A673 (cell line): ENCODE data around the gene C1QTNF8. TPM values are rescaled to one million over a fixed set of nuclear protein-coding genes. Genes with fewer than 3 reads are reported as not detected.

ENCODE experiments used
- BruUV-seq: library from RNA; stranded (reverse); fragments of 400-500 nt; replicated peaks from 2 replicates; lab custom pipeline; 2021; lab: Mats Ljungman, UMichigan
- CTCF ChIA-PET: fragments of 300-600 bp; sonication (Branson Sonifier 250); formaldehyde crosslinking; loops from one replicate; lab custom pipeline; 2022; ENCODE audit warnings: antibody characterized with exemption; lab: Charles Lee
- POLR2A ChIA-PET: fragments of 300-600 bp; sonication (Branson Sonifier 250); formaldehyde crosslinking; loops from one replicate; lab custom pipeline; 2022; ENCODE audit warnings: antibody characterized with exemption; ENCODE audit not compliant: low non-redundant PET; lab: Charles Lee
- DNase-seq: peaks from one replicate; pipeline ENCODE4 v3.0.0-alpha.2; 2015; ENCODE audit warnings: low spot score
- H3K27ac ChIP-seq: fragments of 200-600 bp; sonication (generic); 2 replicates; pipeline ENCODE4 v1.5.1; 2016; ENCODE audit warnings: mixed run types, low read depth, mild to moderate bottlenecking, mixed read lengths, antibody characterized with exemption, low read length; ENCODE audit not compliant: poor library complexity, severe bottlenecking
- H3K27me3 ChIP-seq: fragments of 200-600 bp; sonication (generic); replicated peaks from 2 replicates; pipeline ENCODE4 v1.6.1; 2017; ENCODE audit warnings: mixed run types, low read depth, mild to moderate bottlenecking, mixed read lengths, antibody characterized with exemption, low read length; ENCODE audit not compliant: insufficient read depth, poor library complexity
- H3K36me3 ChIP-seq: fragments of 200-600 bp; sonication (generic); 2 replicates; pipeline ENCODE4 v1.6.1; 2016; ENCODE audit warnings: mixed run types, mild to moderate bottlenecking, mixed read lengths, antibody characterized with exemption, low read length; ENCODE audit not compliant: insufficient read depth, poor library complexity, severe bottlenecking
- H3K4me1 ChIP-seq: fragments of 200-600 bp; sonication (generic); 2 replicates; pipeline ENCODE4 v1.6.1; 2017; ENCODE audit warnings: mixed run types, mild to moderate bottlenecking, mixed read lengths, antibody characterized with exemption, low read length; ENCODE audit not compliant: insufficient read depth, poor library complexity, severe bottlenecking
- H3K4me3 ChIP-seq: fragments of 200-600 bp; sonication (generic); 2 replicates; pipeline ENCODE4 v1.5.1; 2016; ENCODE audit warnings: low read depth, mixed run types, mild to moderate bottlenecking, mixed read lengths, low read length; ENCODE audit not compliant: poor library complexity, severe bottlenecking
- H3K9me3 ChIP-seq: fragments of 200-600 bp; sonication (generic); 2 replicates; pipeline ENCODE4 v1.6.1; 2016; ENCODE audit warnings: mixed run types, low read depth, mild to moderate bottlenecking, mixed read lengths, antibody characterized with exemption, low read length; ENCODE audit not compliant: poor library complexity, severe bottlenecking
- EZH2 ChIP-seq: fragments of 200-600 bp; sonication (generic); IDR thresholded peaks from 2 replicates; pipeline ENCODE4 v1.6.1; 2017; ENCODE audit warnings: borderline replicate concordance, low read depth, mild to moderate bottlenecking, mixed read lengths, antibody characterized with exemption, low read length; ENCODE audit not compliant: poor library complexity, severe bottlenecking
- intact Hi-C: fragments of 100-400 bp; cut with micrococcal nuclease; formaldehyde crosslinking; loops from one replicate; pipeline ENCODE4 v1.10.0; 2022; ENCODE audit not compliant: unreplicated experiment
- total RNA-seq: library from RNA; stranded (reverse); gene quantifications from 2 replicates; pipeline ENCODE4 v1.2.3, GENCODE V29; 2021
- TF ChIP-seq, protein P1 (sequence below): fragments of 300-800, 200-600 bp; sonication (generic); conservative IDR thresholded peaks from 2 replicates; pipeline ENCODE4 v1.5.1; 2017; ENCODE audit warnings: low read depth, mild to moderate bottlenecking, antibody characterized with exemption, low read length, moderate library complexity, mixed read lengths

The C1QTNF8 gene
- total RNA-seq, 1 experiment from 2014 or later = not detected

DNA sequence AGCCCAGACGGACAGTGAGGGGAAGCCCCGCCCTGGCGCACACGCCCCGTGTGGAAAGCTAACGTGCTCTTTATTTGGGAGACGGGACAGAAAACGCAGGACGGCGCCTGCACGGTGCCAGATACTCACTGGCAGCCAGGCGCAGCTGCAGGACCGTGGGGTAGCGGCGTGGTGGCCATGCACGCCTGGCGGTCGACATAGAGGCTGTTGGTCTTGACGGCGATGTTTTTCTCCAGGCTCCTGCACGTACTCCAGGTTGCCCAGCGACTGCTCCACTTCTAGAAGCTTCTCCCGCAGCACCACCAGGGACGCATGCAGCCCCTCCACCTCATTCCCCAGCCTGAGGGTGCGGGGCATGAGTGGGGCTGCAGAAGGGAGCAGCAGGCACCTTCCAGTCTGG, 5.1 kb upstream of the C1QTNF8 start:
- intact Hi-C loops = no loop called here
- Histone ChIP-seq H3K9me3 (no peaks in the 10 kb centered on the region), H3K27me3 (no peaks in the 10 kb centered on the region), H3K4me1 (peaks cover 4% of the 10 kb centered on the region), H3K4me3 (no peak overlapping the region), H3K36me3 (no peaks in the 10 kb centered on the region), H3K27ac (no peak overlapping the region)
- BruUV-seq = no TSS peak
- DNase-seq = no peak
- POLR2A ChIA-PET = no interaction called here
- CTCF ChIA-PET = interaction anchor here (0.5 kb wide), 1 partner anchor 44 kb away, joined by 3 read pairs; no protein-coding TSS in a partner anchor
- TF ChIP-seq, protein P1, sequence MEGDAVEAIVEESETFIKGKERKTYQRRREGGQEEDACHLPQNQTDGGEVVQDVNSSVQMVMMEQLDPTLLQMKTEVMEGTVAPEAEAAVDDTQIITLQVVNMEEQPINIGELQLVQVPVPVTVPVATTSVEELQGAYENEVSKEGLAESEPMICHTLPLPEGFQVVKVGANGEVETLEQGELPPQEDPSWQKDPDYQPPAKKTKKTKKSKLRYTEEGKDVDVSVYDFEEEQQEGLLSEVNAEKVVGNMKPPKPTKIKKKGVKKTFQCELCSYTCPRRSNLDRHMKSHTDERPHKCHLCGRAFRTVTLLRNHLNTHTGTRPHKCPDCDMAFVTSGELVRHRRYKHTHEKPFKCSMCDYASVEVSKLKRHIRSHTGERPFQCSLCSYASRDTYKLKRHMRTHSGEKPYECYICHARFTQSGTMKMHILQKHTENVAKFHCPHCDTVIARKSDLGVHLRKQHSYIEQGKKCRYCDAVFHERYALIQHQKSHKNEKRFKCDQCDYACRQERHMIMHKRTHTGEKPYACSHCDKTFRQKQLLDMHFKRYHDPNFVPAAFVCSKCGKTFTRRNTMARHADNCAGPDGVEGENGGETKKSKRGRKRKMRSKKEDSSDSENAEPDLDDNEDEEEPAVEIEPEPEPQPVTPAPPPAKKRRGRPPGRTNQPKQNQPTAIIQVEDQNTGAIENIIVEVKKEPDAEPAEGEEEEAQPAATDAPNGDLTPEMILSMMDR = no peak
- TF ChIP-seq EZH2 = no peak

DNA sequence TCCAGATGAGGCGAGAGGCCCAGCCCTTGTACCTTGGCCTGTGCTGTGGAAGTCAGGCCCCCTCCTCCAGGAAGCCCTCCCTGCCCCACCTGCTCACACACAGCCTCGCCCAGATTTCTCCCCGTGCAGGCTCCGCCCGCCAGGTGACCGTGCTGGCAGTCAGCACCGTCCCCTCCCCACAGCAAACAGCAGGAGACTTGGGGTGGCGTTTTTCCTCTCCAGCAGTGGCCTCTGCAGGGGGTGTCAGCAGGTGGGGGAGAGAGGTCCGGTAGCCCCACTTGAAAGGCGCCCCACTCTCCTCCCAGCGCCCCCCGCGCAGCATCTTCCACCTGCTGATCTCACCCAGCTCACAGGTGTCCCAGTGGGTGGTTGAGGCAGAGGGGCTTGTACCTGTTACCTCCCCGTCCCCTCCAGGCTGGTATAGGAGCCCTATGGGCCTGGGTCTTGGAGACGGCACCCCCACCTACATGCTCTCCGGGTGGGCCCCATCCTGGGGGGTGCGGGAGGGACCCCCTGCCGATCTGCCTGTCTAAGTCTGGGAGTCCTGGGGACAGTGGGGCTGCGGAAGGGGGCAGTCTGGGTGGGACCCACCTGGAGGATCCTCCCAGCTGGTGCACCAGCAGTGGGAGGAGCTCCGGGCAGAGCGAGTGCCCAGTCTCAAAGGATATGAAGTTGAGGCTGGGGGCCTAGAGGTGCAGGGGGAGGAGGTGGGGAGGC, 4.2 kb upstream of the C1QTNF8 start:
- H3K4me1 ChIP-seq = no peaks in the 10 kb centered on the region
- CTCF ChIA-PET = no interaction called here
- POLR2A ChIA-PET = no interaction called here

DNA sequence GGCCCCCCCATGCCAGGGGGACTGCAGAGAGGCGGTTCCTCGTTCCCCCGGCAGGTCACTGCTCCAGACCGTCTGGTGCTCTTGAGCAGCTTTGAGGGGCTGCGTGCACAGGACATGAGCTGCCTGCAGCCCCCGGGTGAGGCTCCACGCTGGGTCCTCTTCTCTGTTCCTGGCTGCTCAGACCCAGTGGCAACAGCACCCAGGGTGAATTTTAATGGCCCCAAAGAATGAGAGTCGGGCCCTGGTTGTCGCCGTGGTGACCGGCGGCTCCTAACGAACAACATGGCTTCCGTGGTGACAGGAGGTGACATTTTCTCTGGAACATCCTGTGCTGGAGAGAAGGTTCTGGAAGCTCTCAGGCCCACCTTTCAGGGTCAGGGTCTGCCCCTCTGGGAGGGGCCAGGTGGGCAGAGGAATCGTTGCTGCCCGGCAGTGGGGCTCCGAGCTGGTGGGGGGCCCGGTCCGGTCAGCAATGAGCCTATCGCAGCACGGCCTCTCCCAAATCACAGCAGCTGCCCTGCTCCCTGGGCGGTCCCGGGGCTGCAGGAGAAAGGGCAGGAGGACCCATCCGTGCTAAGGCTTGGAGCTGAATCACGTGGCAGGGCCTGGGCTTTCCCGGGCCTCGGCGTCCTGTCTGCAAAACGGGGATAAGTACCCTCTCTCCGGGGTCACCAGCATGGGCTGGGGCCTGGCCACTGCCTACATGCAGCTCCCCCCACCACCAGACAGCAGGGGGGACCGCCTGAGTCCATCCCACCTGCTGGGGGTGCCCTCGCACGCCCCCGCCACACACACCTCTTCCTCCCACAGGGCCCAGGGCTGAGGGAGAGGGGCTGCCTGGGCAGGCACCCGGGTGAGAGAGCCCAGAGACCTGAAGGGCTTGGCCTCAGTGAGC, 3.4 kb upstream of the C1QTNF8 start:
- H3K9me3 ChIP-seq = no peaks in the 10 kb centered on the region
- no peak for TF ChIP-seq EZH2
- TF ChIP-seq, protein P1 = no peak
- H3K36me3 ChIP-seq = no peaks in the 10 kb centered on the region
- ChIA-PET CTCF (no interaction called here), POLR2A (no interaction called here)
- DNase-seq = no peak
- BruUV-seq = no TSS peak
- intact Hi-C loops = loop anchor here (5.0 kb wide), 2 partner anchors 42 to 287 kb away; no protein-coding TSS in a partner anchor
- no peak overlapping the region for H3K4me3 ChIP-seq
- H3K4me1 ChIP-seq = no peaks in the 10 kb centered on the region
- H3K27ac ChIP-seq = no peak overlapping the region
- no peaks in the 10 kb centered on the region for H3K27me3 ChIP-seq

More for the DNA sequence above, 4.2 kb upstream of the C1QTNF8 start:
- Histone ChIP-seq H3K27me3 (no peaks in the 10 kb centered on the region), H3K27ac (no peak overlapping the region), H3K9me3 (no peaks in the 10 kb centered on the region), H3K36me3 (no peaks in the 10 kb centered on the region), H3K4me3 (no peak overlapping the region)
- TF ChIP-seq EZH2 = no peak
- TF ChIP-seq, protein P1 = no peak
- no TSS peak for BruUV-seq
- DNase-seq = no peak
- intact Hi-C loops = no loop called here
